Muscle of back (tissue), 11 donors: ENCODE data around the gene NKX2-4. TPM values are rescaled to one million over a fixed set of nuclear protein-coding genes. Genes with fewer than 3 reads are reported as not detected.
"Not testable (repeated sequence)": the region's sequence is repeated elsewhere in the genome, so short reads cannot be mapped to it uniquely, and the experiment has no call there.

ENCODE experiments used
- DNase-seq, 3 donors: peaks; one replicate each; pipeline versions ENCODE4 v3.0.0 to v3.0.0-alpha.2; 2013
- polyA plus RNA-seq, 10 donors: library from polyadenylated mRNA; unstranded; fragments of 120-200 nt; gene quantifications; one replicate each; pipeline ENCODE4 v1.2.1, GENCODE V29; 2013; ENCODE audit not compliant: insufficient read length in 10 of 10

NKX2-4 gene
- polyA plus RNA-seq, 10 donors: not detected

DNA sequence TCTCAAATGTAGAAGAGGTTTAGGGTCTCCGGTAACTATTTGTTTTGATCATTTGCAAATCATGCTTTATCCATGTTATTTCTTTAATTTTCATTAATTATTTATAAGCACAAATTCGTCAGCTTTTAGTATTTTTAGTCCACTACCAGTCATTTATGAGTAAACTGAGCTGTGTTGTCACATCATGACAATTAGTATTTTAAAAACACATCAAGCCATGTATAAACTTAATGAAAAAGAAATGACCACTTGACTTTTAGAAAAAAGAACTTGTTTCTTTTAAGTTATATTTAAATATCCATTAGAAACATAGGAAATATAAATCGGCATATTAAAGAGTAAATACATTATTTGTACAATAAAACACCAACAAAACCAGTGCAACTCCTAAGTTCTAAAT, 2.8 kb downstream of the NKX2-4 start:
- peak in 1 of 3 donors; percentile 61 for DNase-seq

- DNase-seq: peak in 1 of 3 donors; percentile 51
Observed at GRCh38 chr20:21393816-21394519, 3.4 kb downstream of the NKX2-4 start.

- DNase-seq: peak in 1 of 3 donors; percentile 51
Observed at GRCh38 chr20:21393166-21393565, 4.2 kb downstream of the NKX2-4 start.

DNA sequence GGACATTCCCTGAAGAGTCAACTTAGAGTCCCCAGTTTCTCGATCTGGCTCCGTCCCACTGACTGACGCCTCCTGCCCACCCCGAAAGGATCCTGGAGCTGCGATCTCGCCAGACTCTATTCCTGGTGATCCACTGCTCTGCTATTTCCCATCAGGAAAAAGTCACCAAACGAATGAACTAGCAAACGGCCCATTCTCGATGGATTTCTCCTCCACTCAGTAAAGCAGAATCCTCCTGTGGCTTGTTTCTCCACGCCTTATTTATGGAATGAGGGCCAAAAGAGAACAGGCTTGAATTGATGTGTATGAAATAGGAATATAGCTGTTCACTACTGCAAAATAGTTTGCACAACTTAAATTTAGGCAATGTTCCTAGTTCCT, 5.4 kb downstream of the NKX2-4 start:
- DNase-seq: peak in 1 of 3 donors; percentile 62

- peak in 1 of 3 donors; percentile 10 for DNase-seq
Observed at GRCh38 chr20:21391185-21391971, 5.9 kb downstream of the NKX2-4 start.

- peak in 1 of 3 donors; percentile 6 for DNase-seq
Observed at GRCh38 chr20:21390768-21391167, 6.6 kb downstream of the NKX2-4 start.

GRCh38 chr20:21389368-21389767, 8.0 kb downstream of the NKX2-4 start:
- no peak for DNase-seq

DNA sequence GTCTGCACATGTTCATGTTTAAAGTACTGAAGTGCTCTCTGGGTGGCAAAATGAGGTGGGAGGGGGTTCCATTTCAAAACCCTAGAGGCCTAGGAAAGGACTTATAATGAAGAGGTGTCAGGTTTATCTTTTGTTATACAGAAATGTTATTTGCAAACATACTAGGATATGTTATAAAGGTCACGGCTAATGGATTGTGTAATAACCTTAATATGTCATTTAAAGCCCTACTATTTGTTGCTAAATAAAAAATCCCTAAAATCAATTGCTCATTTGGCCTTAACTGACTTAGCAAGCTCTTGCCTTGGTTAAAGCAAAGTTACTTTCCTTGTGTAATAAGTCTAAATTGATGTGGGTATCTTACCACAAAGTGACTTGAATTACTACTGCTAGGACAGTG, 8.8 kb downstream of the NKX2-4 start:
- no peak for DNase-seq

DNA sequence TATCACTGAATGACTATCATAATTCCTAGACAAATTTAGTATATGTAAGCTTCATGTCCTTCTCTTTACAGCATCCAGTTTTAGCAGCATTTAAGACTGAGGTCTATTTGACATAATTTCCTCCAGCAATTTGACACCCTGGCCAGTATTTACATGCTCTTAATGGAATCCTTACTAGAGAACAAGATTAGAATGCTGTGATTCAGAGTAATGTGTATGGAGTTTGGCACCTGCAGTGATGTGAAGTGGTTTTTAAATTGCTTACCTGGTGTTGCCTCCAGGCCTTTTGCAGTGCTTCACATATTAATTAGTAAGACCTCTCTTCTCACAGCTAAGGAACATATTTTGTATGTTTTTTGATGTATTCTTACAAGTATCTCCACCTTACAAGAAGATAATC, 9.8 kb downstream of the NKX2-4 start:
- DNase-seq: no peak

GRCh38 chr20:21386111-21386510, 11.2 kb downstream of the NKX2-4 start:
- no peak for DNase-seq

- no peak for DNase-seq
Observed at GRCh38 chr20:21384308-21384892, 12.9 kb downstream of the NKX2-4 start.

GRCh38 chr20:21381619-21382018, 15.7 kb downstream of the NKX2-4 start:
- DNase-seq: no peak

DNA sequence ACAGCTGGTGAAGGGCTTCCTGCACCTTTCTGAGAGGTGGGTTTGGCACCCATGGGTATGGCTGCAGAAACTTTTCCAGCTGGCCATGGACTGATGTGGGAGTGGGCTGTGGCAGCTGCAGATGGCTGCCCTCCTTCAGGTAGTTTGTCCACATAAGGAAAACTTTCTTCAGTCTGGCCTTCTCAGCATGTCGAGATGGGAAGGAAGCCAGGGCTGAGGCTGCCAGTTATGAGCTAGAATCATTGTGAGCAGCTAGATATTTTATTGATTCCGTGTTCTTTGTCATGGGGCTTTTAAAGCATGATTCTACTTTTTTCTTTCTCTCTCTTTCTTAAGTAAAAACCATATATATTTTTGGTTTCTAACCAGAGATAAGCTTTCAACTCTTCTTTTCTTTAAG, 16.6 kb downstream of the NKX2-4 start:
- peak in 1 of 3 donors; percentile 13 for DNase-seq

DNA sequence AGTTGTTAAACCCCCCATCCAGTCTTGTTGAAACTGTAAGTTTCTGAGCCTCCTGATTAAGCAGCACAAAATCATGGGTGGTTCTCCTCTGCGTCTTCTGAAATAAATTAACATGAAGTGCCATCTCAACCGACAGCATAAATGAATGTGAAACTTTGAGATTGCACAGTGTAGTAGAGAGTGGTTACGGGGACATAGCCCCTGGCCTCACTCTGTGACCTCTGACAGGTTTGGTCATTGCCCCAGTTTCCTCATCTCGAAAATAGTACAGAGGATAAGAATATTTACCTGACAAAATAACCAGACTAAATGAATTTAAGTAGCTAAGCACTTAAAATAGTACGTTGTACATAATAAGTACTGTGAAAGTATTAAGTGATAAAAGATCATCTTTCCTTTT, 19.1 kb downstream of the NKX2-4 start:
- DNase-seq: no peak

- DNase-seq: no peak
Observed at GRCh38 chr20:21377701-21378100, 19.6 kb downstream of the NKX2-4 start.

GRCh38 chr20:21376626-21377025, 20.7 kb downstream of the NKX2-4 start:
- DNase-seq: no peak

- no peak for DNase-seq
Observed at GRCh38 chr20:21373436-21373835, 23.9 kb downstream of the NKX2-4 start.

DNA sequence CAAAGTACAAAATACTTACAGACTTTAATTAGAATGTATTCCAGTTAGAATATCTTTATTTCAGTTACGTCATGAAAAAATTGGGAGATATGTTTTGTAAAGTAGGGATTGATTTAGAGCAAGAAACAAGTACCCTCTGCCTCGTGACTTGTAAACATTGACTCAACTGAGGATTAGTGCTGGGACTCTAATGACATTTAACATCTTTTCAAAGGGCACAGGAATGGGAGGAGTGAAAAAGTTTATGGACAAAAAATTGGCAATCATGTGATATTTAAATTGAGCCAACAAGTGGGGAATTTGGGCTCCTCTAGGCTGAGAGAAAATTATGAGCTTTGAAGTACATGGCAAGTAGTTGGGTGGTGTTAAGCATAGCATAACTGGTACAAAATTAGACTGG, 25.3 kb downstream of the NKX2-4 start:
- no peak for DNase-seq

DNA sequence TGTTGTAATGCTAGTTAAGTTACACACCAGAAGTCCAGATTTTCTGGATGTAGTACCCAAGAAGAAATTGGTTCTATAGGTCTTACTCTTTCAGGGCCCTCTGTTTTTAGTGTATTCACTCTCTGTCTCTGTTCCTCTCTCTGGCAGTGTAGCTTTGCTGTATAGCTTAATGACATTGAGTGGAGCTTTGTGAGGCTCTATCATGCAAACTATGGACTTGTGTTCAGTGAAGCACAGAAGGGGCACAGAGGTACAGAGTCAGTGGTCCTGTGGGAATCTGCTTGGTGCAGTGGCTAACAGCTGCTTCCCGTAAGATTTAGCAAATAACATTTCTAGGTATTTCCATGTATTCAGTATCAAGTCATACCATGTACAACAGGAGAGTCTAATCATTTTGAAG, 26.1 kb downstream of the NKX2-4 start:
- DNase-seq: no peak

- no peak for DNase-seq
Observed at GRCh38 chr20:21368791-21369190, 28.5 kb downstream of the NKX2-4 start.

DNA sequence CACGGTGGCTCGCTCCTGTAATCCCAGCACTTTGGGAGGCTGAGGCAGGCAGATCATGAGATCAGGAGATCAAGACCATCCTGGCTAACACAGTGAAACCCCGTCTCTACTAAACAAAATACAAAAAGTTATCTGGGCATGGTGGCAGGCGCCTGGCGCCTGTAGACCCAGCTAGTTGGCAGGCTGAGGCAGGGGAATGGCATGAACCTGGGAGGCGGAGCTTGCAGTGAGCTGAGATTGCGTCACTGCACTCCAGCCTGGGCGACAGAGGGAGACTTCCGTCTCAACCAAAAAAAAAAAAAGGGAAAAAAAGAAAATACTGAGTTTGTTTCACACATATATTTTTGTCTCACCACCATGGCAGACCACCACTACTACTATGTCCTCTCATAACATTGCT, 31.1 kb downstream of the NKX2-4 start:
- not testable (repeated sequence) for DNase-seq

DNA sequence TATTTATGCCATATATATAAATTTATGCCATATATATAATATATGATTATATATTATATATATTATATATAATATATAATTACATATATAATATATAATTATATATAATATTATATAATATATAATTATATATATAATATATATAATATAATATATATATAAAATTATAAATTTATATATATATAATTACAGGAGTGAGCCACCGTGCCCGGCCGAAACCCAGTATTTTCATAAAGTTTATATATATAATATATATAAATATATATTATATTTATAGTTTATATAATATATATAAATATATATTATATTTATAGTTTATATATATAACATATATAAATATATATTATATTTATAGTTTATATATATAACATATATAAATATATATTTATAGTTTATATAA, 31.6 kb downstream of the NKX2-4 start:
- no peak for DNase-seq

DNA sequence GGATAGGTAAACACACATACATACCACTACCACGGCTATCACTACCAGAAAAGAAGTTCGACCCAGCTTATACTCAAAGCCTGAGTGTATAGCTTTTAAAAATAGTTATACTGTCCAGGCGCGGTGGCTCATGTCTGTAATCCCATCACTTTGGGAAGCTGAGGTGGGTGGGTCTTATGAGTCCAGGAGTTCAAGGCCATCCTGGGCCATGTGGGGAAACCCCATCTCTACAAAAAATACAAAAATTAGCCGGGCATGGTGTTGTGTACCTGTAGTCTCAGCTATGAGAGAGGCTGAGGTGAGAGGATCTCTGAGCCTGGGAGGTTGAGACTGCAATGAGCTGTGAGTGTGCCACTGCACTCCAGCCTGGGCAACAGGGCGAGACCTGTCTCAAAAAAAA, 32.9 kb downstream of the NKX2-4 start:
- no peak for DNase-seq
